Bronchial epithelial cell (primary cell): ENCODE results near the gene TEKT5. TPM values are rescaled to one million over a fixed set of nuclear protein-coding genes. Genes with fewer than 3 reads are reported as not detected.
"Not testable (repeated sequence)": the region's sequence is repeated elsewhere in the genome, so short reads cannot be mapped to it uniquely, and the experiment has no call there.

Experiments
- DNase-seq: peaks from one replicate; pipeline ENCODE4 v3.0.0-alpha.2; 2010; ENCODE audit warnings: low read depth
- FAIRE-seq: peaks from 2 replicates; lab custom pipeline; 2011; peaks lifted over from hg19 to GRCh38; lab: Jason Lieb, UNC
- H3K27me3 ChIP-seq: 2 replicates; pipeline ENCODE4 v1.5.1; 2011; ENCODE audit warnings: low read length; ENCODE audit not compliant: control insufficient read depth, insufficient read depth
- H3K36me3 ChIP-seq: 2 replicates; pipeline ENCODE4 v1.5.1; 2011; ENCODE audit warnings: low read length; ENCODE audit not compliant: control insufficient read depth, insufficient read depth
- H3K4me3 ChIP-seq: 2 replicates; pipeline ENCODE4 v1.5.1; 2011; ENCODE audit warnings: mild to moderate bottlenecking, low read depth, low read length, control low read depth
- CTCF ChIP-seq: IDR thresholded peaks from 2 replicates; pipeline ENCODE4 v1.5.1; 2011; ENCODE audit warnings: mild to moderate bottlenecking, moderate library complexity, low read length, control low read depth, inconsistent platforms; ENCODE audit not compliant: insufficient read depth, severe bottlenecking
- total RNA-seq: library from RNA; depleted of rRNA; stranded (reverse); fragments of >200 nt; gene quantifications from 2 replicates; pipeline ENCODE4 v1.2.1, GENCODE V29; 2014

TEKT5 gene
- total RNA-seq, 1 donor from 2014 or later = 0.53 TPM

- Histone ChIP-seq H3K36me3 (no peaks in the 10 kb centered on the region), H3K4me3 (no peak overlapping the region), H3K27me3 (no peaks in the 10 kb centered on the region)
- no peak for DNase-seq
- no peak for TF ChIP-seq CTCF
- no peak for FAIRE-seq
Observed at GRCh38 chr16:10682604-10683003, 12.1 kb downstream of the TEKT5 start.

GRCh38 chr16:10681310-10682308 lies 13.1 kb downstream of the TEKT5 start:
- DNase-seq (no peak), FAIRE-seq (no peak)
- TF ChIP-seq CTCF = no peak
- Histone ChIP-seq H3K36me3 (no peaks in the 10 kb centered on the region), H3K4me3 (no peak overlapping the region), H3K27me3 (no peaks in the 10 kb centered on the region)

- no peak overlapping the region for H3K4me3 ChIP-seq
- FAIRE-seq (no peak), DNase-seq (no peak)
- H3K27me3 ChIP-seq = no peaks in the 10 kb centered on the region
- TF ChIP-seq CTCF = no peak
- no peaks in the 10 kb centered on the region for H3K36me3 ChIP-seq
Observed at GRCh38 chr16:10679921-10680320, 14.8 kb downstream of the TEKT5 start.

GRCh38 chr16:10679441-10679840 lies 15.3 kb downstream of the TEKT5 start:
- H3K36me3 ChIP-seq, FAIRE-seq, DNase-seq, H3K27me3 ChIP-seq, H3K4me3 ChIP-seq: not testable (repeated sequence)

GRCh38 chr16:10678655-10679054 lies 16.1 kb downstream of the TEKT5 start:
- DNase-seq = no peak
- TF ChIP-seq CTCF = no peak
- Histone ChIP-seq H3K4me3 (no peak overlapping the region), H3K36me3 (no peaks in the 10 kb centered on the region), H3K27me3 (no peaks in the 10 kb centered on the region)
- FAIRE-seq = no peak

- H3K27me3 ChIP-seq = no peaks in the 10 kb centered on the region
- TF ChIP-seq CTCF = no peak
- no peak overlapping the region for H3K4me3 ChIP-seq
- DNase-seq (no peak), FAIRE-seq (no peak)
- H3K36me3 ChIP-seq = no peaks in the 10 kb centered on the region
Observed at GRCh38 chr16:10676284-10676683, 18.4 kb downstream of the TEKT5 start.
